Measurements from ENCODE around the gene KRTAP12-2. TPM values are rescaled to one million over a fixed set of nuclear protein-coding genes. Genes with fewer than 3 reads are reported as not detected.

The KRTAP12-2 gene
- total RNA-seq, 1 experiment from 2014 or later: not detected

DNA sequence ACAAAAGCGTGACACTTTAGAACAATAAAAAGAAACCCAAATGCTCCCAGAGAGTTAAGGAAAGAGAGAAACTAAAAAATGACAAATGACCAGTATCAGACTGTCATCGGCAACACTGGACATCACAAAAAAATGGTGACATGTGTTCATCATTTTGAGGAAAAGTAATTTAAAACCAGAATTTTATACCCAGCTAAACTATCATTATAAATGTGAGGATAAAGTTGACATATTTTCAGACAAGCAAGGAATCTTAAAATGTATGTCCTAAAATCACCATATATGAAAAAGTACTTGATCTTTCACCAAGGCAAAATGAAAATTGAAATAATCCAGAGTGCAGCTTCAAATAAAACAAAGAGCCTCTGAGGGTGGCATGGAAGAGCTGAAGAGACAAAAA is 21.8 kb downstream of the KRTAP12-2 start:
- Mint-ChIP-seq H3K36me3 (peaks cover 27% of the 10 kb centered on the region), H3K4me1 (peaks cover 10% of the 10 kb centered on the region), H3K27me3 (ENCODE audit: low read depth) (peaks cover 8% of the 10 kb centered on the region; the same call in 1 of the 2 replicates), H3K27ac (no peak overlapping the region), H3K4me3 (no peak overlapping the region), H3K9me3 (peaks cover 38% of the 10 kb centered on the region)
- TF ChIP-seq ZNF232 (CRISPR knock-in tag; IDR thresholded peaks at IDR 0.05) (no peak), FOXJ3 (CRISPR knock-in tag; IDR thresholded peaks at IDR 0.05; ENCODE audit: borderline replicate concordance) (no peak), MXD4 (CRISPR knock-in tag; IDR thresholded peaks at IDR 0.05; ENCODE audit: borderline replicate concordance) (no peak), OVOL2 (CRISPR knock-in tag; IDR thresholded peaks at IDR 0.05; ENCODE audit: borderline replicate concordance) (no peak), ETV6 (CRISPR knock-in tag; IDR thresholded peaks at IDR 0.05) (no peak), PRRX2 (CRISPR knock-in tag; IDR thresholded peaks at IDR 0.05) (no peak), TP53 (CRISPR knock-in tag; IDR thresholded peaks at IDR 0.05) (no peak)
- TF ChIP-seq, protein P1, sequence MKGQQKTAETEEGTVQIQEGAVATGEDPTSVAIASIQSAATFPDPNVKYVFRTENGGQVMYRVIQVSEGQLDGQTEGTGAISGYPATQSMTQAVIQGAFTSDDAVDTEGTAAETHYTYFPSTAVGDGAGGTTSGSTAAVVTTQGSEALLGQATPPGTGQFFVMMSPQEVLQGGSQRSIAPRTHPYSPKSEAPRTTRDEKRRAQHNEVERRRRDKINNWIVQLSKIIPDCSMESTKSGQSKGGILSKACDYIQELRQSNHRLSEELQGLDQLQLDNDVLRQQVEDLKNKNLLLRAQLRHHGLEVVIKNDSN (CRISPR knock-in tag; IDR thresholded peaks at IDR 0.05): no peak
- ChIA-PET POLR2A (no interaction called here), CTCF (interaction anchor here (0.6 kb wide), 1 partner anchor 149 kb away, joined by 3 read pairs; no protein-coding TSS in a partner anchor)
- no peak for ATAC-seq
- no peak for DNase-seq (ENCODE audit: low spot score)

DNA sequence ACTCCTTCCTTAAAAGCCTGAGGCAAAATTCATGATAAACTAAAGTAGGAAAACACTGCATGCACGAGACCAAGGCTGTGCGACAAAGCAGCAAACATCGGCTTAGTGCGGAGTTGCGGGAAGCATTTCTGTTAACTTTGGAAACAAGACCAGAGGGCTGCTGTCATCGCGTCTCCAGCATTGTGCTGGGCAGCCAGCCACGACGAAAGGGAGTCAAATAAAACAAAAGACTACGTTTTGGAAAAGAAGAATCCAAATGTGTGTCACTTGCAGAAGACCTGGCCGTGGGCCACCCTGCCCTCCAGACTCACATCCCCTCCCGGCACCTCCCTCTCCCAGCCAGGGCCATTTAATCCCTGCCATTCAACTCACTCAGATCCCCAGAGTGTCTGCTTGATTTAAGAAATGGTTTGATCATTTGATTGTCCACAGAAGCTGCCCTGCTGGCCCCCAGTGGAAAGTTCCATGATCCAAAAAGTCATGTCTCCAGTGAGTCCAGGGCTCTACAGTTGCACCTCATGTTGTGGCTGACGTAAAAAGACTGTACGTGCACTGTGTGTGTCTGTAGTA is 22.9 kb downstream of the KRTAP12-2 start:
- H3K4me1 Mint-ChIP-seq: peaks cover 10% of the 10 kb centered on the region
- H3K9me3 Mint-ChIP-seq: peaks cover 40% of the 10 kb centered on the region
- H3K27me3 Mint-ChIP-seq (ENCODE audit: low read depth): peaks cover 8% of the 10 kb centered on the region; the same call in 1 of the 2 replicates
- DNase-seq (ENCODE audit: low spot score) (no peak), ATAC-seq (no peak)
- H3K36me3 Mint-ChIP-seq: peaks cover 28% of the 10 kb centered on the region
- POLR2A ChIA-PET: no interaction called here
- no peak for TF ChIP-seq FOXP1 (CRISPR knock-in tag; IDR thresholded peaks at IDR 0.05; ENCODE audit: borderline replicate concordance)
- no peak for TF ChIP-seq GRHL2 (CRISPR knock-in tag; IDR thresholded peaks at IDR 0.05; ENCODE audit: insufficient replicate concordance, severe bottlenecking)
- TF ChIP-seq, protein P2, sequence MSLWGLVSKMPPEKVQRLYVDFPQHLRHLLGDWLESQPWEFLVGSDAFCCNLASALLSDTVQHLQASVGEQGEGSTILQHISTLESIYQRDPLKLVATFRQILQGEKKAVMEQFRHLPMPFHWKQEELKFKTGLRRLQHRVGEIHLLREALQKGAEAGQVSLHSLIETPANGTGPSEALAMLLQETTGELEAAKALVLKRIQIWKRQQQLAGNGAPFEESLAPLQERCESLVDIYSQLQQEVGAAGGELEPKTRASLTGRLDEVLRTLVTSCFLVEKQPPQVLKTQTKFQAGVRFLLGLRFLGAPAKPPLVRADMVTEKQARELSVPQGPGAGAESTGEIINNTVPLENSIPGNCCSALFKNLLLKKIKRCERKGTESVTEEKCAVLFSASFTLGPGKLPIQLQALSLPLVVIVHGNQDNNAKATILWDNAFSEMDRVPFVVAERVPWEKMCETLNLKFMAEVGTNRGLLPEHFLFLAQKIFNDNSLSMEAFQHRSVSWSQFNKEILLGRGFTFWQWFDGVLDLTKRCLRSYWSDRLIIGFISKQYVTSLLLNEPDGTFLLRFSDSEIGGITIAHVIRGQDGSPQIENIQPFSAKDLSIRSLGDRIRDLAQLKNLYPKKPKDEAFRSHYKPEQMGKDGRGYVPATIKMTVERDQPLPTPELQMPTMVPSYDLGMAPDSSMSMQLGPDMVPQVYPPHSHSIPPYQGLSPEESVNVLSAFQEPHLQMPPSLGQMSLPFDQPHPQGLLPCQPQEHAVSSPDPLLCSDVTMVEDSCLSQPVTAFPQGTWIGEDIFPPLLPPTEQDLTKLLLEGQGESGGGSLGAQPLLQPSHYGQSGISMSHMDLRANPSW (CRISPR knock-in tag; conservative IDR thresholded peaks at IDR 0.05; ENCODE audit: low read depth): no peak
- TF ChIP-seq OVOL2 (CRISPR knock-in tag; IDR thresholded peaks at IDR 0.05; ENCODE audit: borderline replicate concordance): no peak
- TF ChIP-seq NFYB (CRISPR knock-in tag; conservative IDR thresholded peaks at IDR 0.05; ENCODE audit: low read depth): no peak
- no peak overlapping the region for H3K4me3 Mint-ChIP-seq
- CTCF ChIA-PET: no interaction called here
- no peak overlapping the region for H3K27ac Mint-ChIP-seq

DNA sequence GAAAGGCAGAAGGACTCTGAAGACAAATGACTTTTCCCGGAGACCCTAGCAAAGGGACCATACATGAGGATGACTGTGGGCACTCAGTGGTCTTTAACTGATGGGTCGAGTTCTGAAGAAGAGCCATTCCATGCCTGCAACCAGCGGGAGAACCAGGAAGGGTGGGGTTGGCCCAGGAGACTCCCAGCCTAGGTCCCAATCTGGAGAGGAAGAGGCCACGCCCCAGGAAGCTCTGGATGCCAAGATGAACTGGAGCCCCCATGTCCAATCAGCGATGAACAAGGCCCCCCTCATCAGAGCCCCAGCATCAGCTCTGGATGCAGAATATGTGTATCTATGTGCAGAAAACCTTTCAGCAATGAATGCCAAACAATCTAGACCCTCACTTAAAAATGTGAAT is 26.0 kb downstream of the KRTAP12-2 start:
- CTCF ChIA-PET: no interaction called here
- no peak for DNase-seq (ENCODE audit: low spot score)
- TF ChIP-seq TEAD4 (CRISPR knock-in tag; IDR thresholded peaks at IDR 0.05) (no peak), ZNF263 (CRISPR knock-in tag; IDR thresholded peaks at IDR 0.05; ENCODE audit: low read depth) (no peak), ZBTB21 (CRISPR knock-in tag; IDR thresholded peaks at IDR 0.05; ENCODE audit: borderline replicate concordance) (no peak), SMAD4 (CRISPR knock-in tag; IDR thresholded peaks at IDR 0.05) (no peak), ZNF121 (CRISPR knock-in tag; IDR thresholded peaks at IDR 0.05) (no peak)
- TF ChIP-seq, protein P3, sequence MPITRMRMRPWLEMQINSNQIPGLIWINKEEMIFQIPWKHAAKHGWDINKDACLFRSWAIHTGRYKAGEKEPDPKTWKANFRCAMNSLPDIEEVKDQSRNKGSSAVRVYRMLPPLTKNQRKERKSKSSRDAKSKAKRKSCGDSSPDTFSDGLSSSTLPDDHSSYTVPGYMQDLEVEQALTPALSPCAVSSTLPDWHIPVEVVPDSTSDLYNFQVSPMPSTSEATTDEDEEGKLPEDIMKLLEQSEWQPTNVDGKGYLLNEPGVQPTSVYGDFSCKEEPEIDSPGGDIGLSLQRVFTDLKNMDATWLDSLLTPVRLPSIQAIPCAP (CRISPR knock-in tag; IDR thresholded peaks at IDR 0.05): no peak
- peaks cover 40% of the 10 kb centered on the region for H3K9me3 Mint-ChIP-seq
- no peak overlapping the region for H3K27ac Mint-ChIP-seq
- POLR2A ChIA-PET: no interaction called here
- H3K27me3 Mint-ChIP-seq (ENCODE audit: low read depth): peaks cover 8% of the 10 kb centered on the region; the same call in 1 of the 2 replicates
- no peak overlapping the region for H3K4me3 Mint-ChIP-seq
- H3K4me1 Mint-ChIP-seq: peaks cover 6% of the 10 kb centered on the region
- H3K36me3 Mint-ChIP-seq: peaks cover 25% of the 10 kb centered on the region
- ATAC-seq: no peak
